Muscle of arm (tissue), 14 donors: ENCODE data around the gene TFEC. TPM values are rescaled to one million over a fixed set of nuclear protein-coding genes. Genes with fewer than 3 reads are reported as not detected.
"Not testable (repeated sequence)": the region's sequence is repeated elsewhere in the genome, so short reads cannot be mapped to it uniquely, and the experiment has no call there.

Experiments
- DNase-seq: peaks from one replicate; pipeline ENCODE4 v3.0.0-alpha.2; 2013
- long read RNA-seq, 11 donors: transcript quantifications; one replicate each; lab custom pipeline, GENCODE V29; 2026
- polyA plus RNA-seq, 12 donors: library from polyadenylated mRNA; unstranded; fragments of 120-200 nt; gene quantifications; one replicate each; pipeline ENCODE4 v1.2.1, GENCODE V29; 2013; ENCODE audit not compliant: insufficient read length in 12 of 12

The TFEC gene
- polyA plus RNA-seq: 10 to 100 TPM in 1 of 12 donors, 1 to 10 TPM in 9, under 1 TPM in 1, not detected in 1; 0.64 to 19.4 (median 1.3) TPM
- long read RNA-seq, donor 1, full-length matches to known transcripts: 8 of 18 reads
- long read RNA-seq, donor 1, partial matches to known transcripts: 10 of 18 reads
- long read RNA-seq, donor 1, other reads (novel, unspliced or antisense): 0 of 18 reads
- long read RNA-seq, donor 2: 0 reads
- long read RNA-seq, donor 3: 0 reads
- long read RNA-seq, donor 4: 0 reads
- long read RNA-seq, donor 5: 0 reads
- long read RNA-seq, donor 6: 0 reads
- long read RNA-seq, donor 7: 0 reads
- long read RNA-seq, donor 8: 0 reads
- long read RNA-seq, donor 9: 0 reads
- long read RNA-seq, donor 10: 0 reads
- long read RNA-seq, donor 11: 0 reads

GRCh38 chr7:116030651-116031276 lies at the start of gene TFEC:
Gene TFEC (minus strand): TSS chr7:116030763. CDS start chr7:115984441, 46,322 bp downstream.
- DNase-seq: peak; percentile 4

DNA sequence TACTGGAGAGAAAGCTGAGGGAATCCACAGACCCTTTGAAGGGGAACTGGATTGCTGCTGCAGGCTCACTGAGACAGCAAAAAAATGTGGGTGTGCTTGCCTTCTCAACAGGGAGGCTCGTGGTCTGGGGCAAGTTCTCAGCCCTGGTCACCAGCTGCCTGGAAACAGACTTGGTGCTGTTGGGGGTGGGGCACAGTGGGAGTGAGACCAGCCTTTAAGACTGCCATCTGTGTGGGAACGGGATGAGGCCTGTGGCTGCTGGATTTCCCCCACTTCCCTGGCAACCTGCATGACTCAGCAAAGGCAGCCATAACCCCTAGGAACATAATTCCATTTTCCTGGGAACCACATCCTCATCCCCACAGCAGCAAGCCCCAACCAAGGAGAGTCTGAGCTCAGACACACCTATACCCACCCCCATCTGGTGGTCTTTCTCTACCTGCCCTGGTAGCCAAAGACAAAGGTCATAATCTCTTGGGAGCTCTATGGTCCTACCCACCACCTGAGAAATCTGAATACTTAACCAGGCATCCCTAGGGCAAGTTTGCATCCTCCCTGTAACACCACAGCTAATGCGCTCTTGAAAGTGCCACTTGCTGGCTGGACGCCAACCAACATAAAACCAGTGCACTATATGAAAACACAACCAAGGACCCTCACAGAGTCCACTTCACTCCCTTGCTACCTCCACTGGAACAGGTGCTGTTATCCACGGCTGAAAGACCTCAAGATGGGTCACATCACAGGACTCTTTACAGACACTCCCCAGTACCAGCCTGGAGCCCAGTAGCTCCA lies 45.0 kb upstream of the TFEC start:
- no peak for DNase-seq

DNA sequence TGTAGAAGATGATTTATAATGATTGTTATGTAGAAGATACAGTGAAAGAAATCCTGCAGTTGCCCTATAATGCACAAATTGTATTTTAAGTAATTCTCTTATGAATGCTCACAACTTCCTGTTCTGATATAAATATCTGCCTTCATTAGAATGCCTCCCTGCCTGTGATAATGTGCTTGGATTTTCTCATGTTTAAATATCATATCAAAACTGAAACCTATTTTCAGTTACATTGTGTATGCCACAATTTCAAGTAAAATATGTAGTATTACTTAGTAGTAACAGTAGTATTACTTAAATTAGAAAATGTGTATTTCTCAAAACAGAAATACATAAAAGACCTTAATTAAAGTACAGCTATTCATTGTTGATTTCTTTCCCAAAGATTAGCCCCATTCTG lies 41.1 kb upstream of the TFEC start:
- DNase-seq: no peak

GRCh38 chr7:116064179-116064578 lies 33.6 kb upstream of the TFEC start:
- DNase-seq: no peak

- DNase-seq: no peak
Observed at GRCh38 chr7:116062666-116063065, 32.1 kb upstream of the TFEC start.

DNA sequence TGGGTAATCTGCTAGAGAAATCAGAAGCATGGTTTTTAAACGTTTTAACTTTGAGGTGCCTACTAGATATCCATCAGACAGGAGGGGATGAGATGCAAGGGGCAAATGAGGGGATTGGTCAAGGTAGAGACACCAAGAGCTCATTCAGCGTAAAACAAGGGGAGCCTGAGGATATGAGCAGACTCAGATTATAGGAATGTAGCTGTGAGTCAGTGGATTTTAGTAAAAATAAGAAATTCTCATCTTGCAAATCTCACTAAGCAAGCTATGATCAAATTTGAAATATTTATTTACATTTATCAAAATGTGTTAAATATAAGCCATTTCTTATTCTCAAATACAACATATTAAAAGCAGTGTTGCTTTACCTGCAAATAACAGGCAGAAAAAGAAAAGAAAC lies 21.4 kb upstream of the TFEC start:
- no peak for DNase-seq

- not testable (repeated sequence) for DNase-seq
Observed at GRCh38 chr7:116047261-116047660, 16.7 kb upstream of the TFEC start.

GRCh38 chr7:116045532-116045931 lies 15.0 kb upstream of the TFEC start:
- DNase-seq: no peak

- no peak for DNase-seq
Observed at GRCh38 chr7:116041615-116042014, 11.1 kb upstream of the TFEC start.

DNA sequence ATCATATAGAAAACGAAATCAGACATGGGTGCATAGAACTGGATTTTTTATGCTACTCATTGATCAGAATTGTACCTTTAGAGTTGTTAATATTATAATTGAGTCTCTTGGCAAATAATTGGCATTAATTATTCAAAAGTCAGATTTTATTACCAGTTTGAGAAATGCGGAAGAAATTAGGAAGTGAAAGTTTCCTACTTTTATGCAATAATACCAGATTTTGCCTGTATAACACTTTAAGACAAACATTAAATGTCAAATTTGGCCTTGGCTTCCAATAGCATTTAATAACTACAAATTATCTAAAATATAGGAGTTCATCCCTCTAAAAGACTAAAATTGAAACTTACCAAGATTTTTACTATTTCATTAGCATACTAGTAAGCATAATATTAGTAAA lies 6.8 kb upstream of the TFEC start:
- DNase-seq: no peak

- no peak for DNase-seq
Observed at GRCh38 chr7:116034411-116034810, 3.8 kb upstream of the TFEC start.

DNA sequence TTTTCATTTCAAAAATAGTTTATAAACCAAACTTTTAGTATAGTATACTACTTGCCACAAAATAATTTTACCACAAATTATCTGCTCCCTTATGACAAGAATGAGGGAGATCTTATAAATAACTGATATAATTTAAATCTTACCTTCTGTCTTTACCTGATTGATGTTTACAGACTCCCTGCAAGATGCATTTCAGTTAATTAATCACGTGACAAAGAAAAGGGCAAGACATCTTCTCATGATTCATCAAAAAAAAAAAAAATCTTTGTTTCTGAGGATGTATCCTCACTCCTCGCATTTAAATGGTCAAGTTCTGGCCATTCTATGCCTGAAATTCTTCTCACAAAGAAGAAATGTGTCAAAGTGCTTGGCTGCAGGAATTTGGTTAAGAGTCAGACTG lies 2.3 kb upstream of the TFEC start:
- DNase-seq: no peak

DNA sequence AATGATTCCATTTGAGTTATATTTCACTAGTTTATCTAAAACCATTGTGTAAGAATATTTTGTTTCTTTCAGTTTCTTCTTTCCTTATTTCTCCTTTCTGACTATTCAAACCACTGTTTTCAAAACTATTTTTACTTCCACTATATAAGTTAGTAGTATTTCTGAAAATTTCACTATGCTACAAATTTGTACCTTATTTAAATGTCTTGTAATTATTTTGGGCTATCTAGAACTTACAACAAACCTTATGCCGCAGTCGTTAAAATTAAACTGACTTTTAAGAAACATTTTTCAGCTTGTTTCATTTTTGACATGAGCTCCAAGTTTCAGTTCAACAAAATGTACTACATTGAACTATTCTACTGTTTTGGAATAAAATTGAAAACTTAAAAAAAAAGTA lies 1.8 kb downstream of the TFEC start:
- DNase-seq: no peak

GRCh38 chr7:116027786-116028185 lies 2.8 kb downstream of the TFEC start:
- no peak for DNase-seq

GRCh38 chr7:116024826-116025809 lies 5.4 kb downstream of the TFEC start:
- DNase-seq: no peak

DNA sequence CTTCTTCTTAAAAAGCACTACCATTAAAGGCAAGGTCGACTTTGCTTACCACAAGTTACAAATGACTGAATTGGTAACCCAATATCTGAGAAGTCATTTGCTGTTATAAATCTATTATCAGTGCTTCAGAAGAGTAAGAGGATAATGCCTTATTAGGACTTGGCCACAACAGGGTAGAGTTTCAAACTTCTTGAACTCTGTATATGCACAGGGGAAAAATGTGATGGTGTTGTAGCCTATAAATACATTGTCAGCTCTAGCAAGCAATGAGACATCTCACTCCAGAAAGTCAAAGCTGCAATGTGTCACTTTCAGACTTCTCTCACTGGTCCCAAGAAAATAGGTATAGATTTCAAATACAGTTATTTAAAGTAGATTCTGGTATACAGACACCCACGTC lies 9.3 kb downstream of the TFEC start:
- no peak for DNase-seq

- DNase-seq: no peak
Observed at GRCh38 chr7:116018731-116019130, 11.8 kb downstream of the TFEC start.

DNA sequence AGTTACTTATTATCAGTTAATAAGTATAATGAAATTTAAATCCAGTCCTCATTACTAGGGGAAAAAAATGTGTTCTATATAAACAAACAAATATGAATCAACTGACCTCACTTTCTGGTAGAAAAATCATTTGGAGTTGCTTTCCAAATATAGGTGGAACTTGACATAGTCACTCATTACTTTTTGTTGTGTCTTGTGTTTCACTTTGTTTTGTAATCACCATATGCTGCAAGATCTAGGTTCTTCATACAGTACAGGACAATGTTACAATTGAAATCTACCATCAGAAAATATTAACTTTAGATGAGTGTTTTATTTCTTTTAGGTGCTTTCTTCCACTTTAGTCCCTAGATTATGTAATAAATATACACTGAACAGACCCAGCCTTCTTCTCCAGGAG lies 16.9 kb downstream of the TFEC start:
- no peak for DNase-seq

DNA sequence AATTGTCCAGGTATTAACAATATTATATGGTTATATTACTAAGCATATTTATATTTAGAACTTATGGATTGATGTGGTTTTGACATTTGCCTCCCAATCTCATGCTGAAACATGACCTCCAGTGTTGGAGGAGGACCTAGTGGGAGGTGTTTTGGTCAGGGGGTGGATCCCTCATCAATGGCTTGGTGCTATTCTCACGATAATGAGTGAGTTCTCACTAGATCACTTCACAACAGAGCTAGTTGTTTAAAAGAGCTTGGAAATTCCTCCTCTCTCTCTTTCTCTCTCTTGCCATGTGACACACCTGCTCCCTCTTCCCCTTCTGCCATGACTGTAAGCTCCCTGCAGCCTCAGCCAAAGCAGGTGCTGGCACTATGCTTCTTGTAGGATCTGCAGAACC lies 19.0 kb downstream of the TFEC start:
- DNase-seq: no peak

GRCh38 chr7:116004762-116005161 lies 25.8 kb downstream of the TFEC start:
- not testable (repeated sequence) for DNase-seq

DNA sequence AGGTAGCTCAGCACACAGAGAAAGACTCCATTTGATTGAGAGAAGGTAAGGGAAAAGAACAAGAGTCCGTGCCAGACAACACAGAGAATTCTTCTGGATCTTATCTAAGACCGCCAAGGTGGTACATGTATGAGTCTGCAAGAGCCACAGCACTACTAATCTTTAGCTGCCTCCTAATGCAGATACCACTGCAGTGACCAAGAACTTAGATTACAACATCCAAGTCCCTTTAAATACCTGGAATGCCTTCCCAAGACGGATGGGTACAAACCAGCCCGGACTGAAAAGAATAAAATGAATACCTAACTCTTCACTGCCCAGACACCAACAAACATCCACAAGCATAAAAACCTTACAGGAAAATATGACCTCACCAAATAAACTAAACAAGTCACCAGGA lies 33.3 kb downstream of the TFEC start:
- DNase-seq: no peak
